GM10266 (cell line): Measurements from ENCODE around the gene LY6G6C.

Experiments
- DNase-seq: peaks from one replicate; pipeline ENCODE4 v3.0.0; 2012; ENCODE audit errors: extremely low spot score
- CTCF ChIP-seq: IDR thresholded peaks from 2 replicates; pipeline ENCODE4 v1.5.1; 2012; ENCODE audit warnings: mild to moderate bottlenecking, low read depth; ENCODE audit not compliant: control insufficient read depth, insufficient read depth; ENCODE audit errors: missing control alignments

LY6G6C gene

DNA sequence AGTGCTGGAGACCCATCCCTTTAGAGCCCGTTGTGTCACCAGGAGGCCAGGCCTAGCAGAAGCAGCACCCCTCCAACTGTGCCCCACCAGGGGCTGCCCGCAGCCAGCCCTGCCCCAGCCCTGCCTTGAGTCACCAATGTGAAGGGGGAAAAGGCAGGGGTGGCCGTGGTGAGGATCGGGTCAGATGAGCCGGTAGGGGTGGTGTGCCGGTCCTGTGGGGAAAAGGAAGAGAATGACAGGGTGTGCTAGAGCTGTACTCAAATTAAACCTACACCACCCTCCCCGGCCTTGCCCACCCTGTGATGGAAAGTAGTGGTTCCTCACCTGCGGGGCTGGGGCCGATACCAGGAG is 44.0 kb upstream of the LY6G6C start:
- no peak for DNase-seq
- TF ChIP-seq CTCF, result no peak

- DNase-seq, result no peak
- no peak for TF ChIP-seq CTCF
These were observed 42.7 kb upstream of the LY6G6C start for GRCh38 chr6:31764198-31764597.

GRCh38 chr6:31763619-31763940 is 42.0 kb upstream of the LY6G6C start:
- no peak for DNase-seq
- TF ChIP-seq CTCF, result no peak

DNA sequence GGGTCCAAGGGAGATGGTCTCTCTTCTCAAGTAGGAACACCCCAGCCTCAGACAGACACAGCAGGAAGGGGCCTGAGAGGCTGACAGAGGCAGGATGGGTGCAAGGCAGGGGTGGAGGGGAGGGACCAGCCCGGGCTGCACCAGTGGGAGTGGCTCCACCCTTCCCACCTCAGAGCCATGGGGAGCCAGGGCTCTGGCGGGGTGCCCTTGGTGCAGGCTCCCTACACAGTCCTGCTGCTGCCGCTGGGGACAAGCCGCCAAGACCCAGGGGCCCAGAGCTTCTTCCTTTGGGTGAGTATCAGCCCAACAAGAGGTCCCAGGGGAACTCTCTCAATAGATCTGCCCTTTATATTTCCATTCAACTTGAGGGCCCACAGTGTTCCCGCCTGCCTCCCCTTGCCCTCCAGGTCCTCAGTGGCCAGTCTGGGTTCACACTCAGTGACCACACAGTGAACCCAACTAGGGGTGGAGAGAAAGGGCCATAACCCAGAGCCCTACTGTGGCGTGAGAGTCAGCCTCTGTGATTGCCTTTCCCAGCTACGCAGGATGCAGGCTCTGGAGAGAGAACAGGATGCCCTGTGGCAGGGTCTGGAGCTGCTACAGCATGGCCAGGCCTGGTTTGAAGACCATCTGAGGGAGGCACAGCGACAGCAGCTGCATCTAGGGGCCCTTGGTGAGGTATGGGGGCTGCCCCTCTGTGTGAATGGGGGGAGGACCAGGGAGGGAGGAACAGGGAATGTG is 41.5 kb upstream of the LY6G6C start:
- no peak for TF ChIP-seq CTCF
- DNase-seq, result no peak

DNA sequence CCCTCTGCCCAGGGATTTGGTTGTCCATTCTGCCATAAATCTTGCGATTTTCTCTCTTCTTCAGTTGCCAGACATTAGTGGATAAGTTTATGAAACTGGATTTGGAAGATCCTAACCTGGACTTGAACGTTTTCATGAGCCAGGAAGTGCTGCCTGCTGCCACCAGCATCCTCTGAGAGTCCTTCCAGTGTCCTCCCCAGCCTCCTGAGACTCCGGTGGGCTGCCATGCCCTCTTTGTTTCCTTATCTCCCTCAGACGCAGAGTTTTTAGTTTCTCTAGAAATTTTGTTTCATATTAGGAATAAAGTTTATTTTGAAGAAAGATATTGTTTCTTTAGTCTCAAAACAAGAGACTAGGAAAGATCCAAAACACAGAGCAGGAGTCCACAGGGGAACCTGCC is 40.8 kb upstream of the LY6G6C start, which contains the start of gene SAPCD1:
Gene SAPCD1, plus strand, starts transcription at position 301 of the 400 bp plus-strand sequence. CDS start 399 bp downstream, outside the sequence.
- no peak for DNase-seq
- TF ChIP-seq CTCF, result no peak

- TF ChIP-seq CTCF, result no peak
- no peak for DNase-seq
These were observed 39.8 kb upstream of the LY6G6C start for GRCh38 chr6:31761343-31761742.

DNA sequence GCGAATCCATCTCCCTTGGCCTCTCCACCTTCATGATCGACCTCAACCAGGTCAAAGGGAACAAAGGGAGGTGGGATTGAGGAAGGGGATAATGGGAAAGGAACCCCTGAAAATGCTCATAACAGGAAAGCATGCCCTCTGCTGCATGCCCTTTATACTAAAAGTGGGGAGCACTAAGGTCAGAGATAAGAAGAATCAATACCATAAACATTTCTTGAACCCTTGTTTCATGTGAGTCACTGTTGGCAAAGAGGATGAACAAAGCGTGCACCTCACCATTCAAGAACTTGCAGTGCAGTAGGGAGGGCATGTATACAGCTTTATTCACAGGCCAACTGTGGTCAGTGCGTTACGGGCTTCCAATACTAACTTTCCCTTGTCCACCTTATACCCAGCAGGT is 39.2 kb upstream of the LY6G6C start:
- DNase-seq, result no peak
- TF ChIP-seq CTCF, result no peak
